NCI-H82 treated with DMSO at 0.1 percent for 48 hours (cell line): ENCODE data around the gene PSD4.

ENCODE experiments used
- DNase-seq: peaks from one replicate; lab custom pipeline; 2025; ENCODE audit not compliant: unreplicated experiment; lab: John Stamatoyannopoulos, UW

The PSD4 gene

DNA sequence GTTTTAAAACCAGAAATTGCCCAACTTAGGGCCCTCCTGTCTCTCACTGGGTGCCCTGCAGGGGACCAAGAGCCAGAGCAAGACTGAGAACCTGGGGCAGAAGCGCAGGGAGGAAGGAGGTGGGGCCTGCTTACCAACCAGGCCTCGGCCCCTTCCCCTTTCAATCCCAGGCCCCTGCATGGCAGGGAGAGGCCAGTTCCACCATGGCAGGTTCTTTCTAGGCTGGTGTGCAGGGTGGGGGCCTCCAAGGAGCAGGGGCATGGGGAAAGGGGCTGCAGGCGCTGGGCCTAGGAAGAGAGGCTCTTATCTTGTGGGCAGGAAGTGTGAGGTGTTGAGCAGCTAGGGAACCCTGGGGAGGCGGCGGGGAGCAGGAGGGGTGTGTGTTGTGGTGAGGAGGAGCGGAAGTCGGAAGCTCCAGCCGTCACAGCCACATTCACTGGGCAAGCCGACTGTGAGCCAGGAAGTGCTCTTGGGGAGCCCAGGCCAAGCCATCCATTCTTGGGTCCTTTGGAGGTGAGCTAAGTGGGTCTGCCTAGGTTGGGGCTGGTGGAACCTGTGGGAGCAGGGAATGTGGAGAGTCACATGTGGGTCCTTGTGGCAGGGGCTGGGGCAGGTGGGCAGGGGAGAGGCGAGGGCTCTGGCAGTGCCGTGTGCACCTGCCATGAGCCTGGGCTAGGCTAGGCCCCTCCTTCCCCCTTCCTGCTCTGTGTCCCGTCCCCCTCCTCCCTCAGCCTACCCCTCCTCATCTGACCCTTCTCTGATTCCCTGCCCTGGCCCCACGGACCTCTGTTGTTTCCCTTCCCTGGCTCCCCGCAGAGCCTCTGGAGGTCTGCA, at the start of gene PSD4:
TSS of gene PSD4 (plus strand) at position 430 of the 834 bp plus-strand sequence. CDS start 8,486 bp downstream, outside the sequence.
- DNase-seq = no peak

DNA sequence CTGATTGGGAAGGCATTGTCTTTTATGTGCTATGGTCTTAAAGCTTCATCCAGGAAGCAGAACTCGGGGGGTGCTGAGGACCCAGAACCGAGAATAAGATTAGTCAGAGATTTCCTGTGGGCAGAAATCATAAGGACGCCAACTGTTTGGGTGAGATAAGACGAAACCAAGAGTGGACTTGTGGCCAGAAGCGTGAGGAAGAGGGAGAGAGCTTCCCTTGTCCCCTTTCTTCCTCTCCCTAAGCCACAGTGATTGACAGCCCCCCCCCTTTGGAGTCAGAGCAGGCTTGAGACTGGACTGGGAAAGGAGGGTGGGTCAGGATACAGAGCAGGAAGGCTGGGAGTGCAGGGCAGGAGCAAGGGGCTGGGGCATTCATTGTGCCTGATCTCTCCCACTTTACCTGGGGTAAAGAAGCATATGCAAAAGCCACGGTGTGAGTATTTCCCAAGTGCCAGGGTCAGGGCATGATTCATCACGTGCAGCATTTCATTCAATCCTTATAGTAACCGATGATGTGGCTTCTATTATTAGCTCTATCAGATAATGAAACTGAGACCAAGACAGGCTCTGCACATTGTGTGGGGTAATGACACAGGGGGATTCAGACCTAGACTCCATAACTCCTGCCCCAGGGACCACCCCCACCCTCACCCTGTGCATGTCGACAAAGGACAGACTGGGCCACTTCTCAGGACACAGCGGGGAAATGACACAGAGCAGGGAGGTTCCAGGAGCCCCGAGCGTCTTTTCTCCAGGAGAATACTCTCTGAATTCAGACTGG, 49.4 kb upstream of the PSD4 start:
- DNase-seq = no peak

DNA sequence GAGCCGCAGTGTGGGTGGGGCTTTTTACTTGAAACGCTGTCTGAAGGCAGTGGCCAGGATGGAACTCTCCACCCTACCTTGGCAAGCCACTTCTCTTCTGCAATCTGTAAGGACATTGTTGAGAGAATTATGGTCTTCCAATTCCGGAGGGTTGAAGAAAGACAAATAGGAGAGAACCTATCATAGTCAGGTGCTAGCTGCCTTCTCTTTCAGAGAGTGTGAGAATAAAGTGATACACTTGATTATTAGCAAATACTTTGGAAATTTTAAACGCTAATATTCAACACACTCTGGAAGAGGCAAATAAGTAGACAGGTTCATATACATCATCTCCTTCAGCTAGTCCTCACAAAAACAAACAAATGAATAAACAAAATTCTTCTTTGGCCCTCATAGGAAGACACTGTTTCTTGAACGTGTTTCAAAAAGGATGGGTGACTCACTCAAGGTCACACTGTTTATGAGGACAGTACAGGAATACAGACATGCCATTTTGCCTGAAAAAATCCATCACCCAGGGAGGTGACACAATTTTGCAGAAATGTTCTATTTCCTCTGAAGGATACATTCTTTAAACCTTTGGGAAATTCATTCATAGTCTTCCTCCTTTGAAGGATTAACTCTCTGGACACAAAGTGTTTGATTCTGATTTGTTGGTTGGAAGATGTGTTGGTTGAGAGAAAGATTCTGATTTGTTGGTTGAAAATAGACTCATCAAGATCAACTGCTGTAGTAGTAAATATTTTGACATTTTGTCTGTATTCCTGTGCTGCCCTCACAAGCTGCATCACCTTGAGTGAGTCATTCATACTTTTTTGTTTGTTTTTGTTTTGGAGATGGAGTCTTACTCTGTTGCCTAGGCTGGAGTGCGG, 48.6 kb upstream of the PSD4 start:
- no peak for DNase-seq

- DNase-seq = no peak
These were observed 46.7 kb upstream of the PSD4 start, which contains the start of gene IL1RN for GRCh38 chr2:113126845-113127645. Gene IL1RN, plus strand, starts transcription at chr2:113127598. Its CDS starts 27 bp downstream, at chr2:113127625.

DNA sequence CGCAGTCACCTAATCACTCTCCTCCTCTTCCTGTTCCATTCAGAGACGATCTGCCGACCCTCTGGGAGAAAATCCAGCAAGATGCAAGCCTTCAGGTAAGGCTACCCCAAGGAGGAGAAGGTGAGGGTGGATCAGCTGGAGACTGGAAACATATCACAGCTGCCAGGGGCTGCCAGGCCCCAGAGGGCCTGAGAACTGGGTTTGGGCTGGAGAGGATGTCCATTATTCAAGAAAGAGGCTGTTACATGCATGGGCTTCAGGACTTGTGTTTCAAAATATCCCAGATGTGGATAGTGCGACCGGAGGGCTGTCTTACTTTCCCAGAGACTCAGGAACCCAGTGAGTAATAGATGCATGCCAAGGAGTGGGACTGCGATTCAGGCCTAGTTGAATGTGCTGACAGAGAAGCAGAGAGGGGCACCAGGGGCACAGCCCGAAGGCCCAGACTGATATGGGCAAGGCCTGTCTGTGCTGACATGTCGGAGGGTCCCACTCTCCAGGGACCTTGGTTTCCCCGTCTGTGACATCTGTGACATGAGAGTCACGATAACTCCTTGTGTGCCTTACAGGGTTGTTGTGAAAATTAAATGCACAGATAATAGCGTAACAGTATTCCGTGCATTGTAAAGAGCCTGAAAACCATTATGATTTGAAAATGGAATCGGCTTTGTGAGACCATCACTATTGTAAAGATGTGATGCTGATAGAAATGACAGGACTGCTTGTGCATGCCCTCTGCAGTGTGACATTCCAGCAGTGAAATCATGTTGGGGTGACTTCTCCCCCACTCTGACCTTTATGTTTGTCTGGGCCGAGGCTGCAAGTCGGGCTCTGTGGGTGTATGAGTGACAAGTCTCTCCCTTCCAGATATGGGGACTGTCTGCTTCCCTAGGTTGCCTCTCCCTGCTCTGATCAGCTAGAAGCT, 45.9 kb upstream of the PSD4 start:
- DNase-seq = no peak

DNA sequence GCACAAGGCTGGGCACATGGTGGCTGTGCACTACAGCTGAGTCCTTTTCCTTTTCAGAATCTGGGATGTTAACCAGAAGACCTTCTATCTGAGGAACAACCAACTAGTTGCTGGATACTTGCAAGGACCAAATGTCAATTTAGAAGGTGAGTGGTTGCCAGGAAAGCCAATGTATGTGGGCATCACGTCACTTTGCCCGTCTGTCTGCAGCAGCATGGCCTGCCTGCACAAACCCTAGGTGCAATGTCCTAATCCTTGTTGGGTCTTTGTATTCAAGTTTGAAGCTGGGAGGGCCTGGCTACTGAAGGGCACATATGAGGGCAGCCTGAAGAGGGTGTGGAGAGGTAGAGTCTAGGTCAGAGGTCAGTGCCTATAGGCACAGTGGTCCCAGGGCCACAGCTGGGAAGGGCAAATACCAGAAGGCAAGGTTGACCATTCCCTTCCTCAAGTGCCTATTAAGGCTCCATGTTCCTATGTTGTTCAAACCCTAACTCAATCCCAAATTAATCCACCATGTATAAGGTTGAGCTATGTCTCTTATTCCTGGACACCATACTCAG, 44.2 kb upstream of the PSD4 start:
- no peak for DNase-seq

- no peak for DNase-seq
These were observed 42.2 kb upstream of the PSD4 start for GRCh38 chr2:113131352-113132185.

DNA sequence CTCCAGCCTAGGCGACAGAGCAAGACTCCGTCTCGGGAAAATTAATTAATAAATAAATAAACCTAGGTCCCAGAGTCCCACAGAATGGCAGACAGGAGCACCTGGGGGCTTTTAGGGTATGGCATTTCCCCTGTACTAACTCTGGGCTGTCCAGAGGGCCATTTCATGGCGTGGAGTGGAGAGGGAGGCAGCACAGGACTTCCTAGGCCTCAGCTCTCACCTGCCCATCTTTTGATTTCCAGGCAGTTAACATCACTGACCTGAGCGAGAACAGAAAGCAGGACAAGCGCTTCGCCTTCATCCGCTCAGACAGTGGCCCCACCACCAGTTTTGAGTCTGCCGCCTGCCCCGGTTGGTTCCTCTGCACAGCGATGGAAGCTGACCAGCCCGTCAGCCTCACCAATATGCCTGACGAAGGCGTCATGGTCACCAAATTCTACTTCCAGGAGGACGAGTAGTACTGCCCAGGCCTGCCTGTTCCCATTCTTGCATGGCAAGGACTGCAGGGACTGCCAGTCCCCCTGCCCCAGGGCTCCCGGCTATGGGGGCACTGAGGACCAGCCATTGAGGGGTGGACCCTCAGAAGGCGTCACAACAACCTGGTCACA, 41.3 kb upstream of the PSD4 start:
- DNase-seq = no peak

GRCh38 chr2:113133704-113134598, 39.8 kb upstream of the PSD4 start:
- no peak for DNase-seq

DNA sequence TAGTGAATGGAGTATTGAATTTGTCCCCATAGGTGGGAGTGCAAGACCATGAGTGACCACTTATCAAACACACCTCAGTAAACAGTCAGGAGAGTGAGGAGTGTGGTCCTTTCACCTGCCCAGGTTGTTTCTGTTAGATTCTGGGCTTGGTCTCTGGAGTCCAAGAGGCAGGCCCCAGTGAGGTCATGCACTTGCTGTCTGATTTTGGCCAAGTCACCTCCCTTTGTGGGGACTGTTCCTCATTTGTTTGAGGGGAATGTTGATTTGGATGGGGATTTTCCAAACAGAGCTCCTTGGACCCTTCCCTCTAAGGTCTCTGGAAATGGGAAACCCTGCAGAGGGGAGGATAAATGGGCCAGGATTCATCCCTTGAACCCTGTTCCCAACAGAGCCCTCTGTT, 39.1 kb upstream of the PSD4 start:
- no peak for DNase-seq

GRCh38 chr2:113135317-113135716, 38.5 kb upstream of the PSD4 start:
- DNase-seq = no peak

DNA sequence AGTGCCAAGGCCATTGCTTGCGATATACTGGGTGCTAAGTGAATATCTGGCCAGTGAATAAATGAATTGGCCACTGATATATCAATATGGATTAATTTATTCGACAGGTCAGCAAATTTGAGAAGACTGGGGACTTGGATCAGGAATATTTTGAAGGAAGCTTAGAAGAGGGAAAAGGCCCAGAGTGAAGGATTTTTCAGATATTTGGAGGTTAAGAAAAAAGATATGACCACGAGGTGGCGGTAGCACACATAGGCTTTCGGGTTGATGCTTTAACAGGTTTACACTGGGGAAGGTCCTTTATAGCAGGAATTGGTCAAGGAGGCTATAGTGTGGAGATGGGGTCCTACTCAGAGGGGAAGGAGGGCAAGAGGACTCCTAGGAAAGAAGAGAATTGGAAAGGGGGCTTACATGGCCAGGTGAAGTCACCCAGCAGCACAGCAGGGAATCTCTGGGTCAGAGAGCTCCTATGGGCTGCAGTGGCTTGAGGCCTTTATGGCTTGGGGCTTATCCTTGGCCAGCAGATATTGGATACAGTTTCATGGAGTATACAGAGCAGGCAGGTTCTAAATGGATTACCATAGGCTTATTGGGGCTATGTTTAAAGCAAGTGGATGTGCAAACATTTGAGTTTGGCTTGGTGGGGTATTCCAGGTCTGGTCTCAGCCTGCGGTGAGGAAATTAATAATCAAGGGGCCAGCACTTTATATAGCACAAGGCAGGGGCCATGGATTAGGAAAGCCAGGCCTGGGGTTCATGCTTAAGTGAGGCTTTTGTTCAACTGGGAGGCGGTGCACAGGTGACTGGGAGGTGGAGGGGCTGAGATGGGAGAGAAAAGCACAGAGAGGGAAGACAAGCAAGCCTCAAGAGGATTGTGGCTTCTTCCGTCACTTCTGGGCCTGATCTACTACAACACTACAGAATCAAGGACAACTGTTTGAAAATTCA, 36.7 kb upstream of the PSD4 start:
- peak; percentile 83 for DNase-seq

- no peak for DNase-seq
These were observed 35.9 kb upstream of the PSD4 start for GRCh38 chr2:113137827-113138226.

GRCh38 chr2:113138428-113139322, 35.1 kb upstream of the PSD4 start:
- DNase-seq = peak; percentile 70

GRCh38 chr2:113141451-113141850, 32.3 kb upstream of the PSD4 start:
- DNase-seq = no peak
